ENCODE data around the gene ZFYVE28. TPM values are rescaled to one million over a fixed set of nuclear protein-coding genes. Genes with fewer than 3 reads are reported as not detected.

The ZFYVE28 gene
- total RNA-seq, 6 experiments from 2014 or later, result 2.5 to 9.6 (median 4.8) TPM

DNA sequence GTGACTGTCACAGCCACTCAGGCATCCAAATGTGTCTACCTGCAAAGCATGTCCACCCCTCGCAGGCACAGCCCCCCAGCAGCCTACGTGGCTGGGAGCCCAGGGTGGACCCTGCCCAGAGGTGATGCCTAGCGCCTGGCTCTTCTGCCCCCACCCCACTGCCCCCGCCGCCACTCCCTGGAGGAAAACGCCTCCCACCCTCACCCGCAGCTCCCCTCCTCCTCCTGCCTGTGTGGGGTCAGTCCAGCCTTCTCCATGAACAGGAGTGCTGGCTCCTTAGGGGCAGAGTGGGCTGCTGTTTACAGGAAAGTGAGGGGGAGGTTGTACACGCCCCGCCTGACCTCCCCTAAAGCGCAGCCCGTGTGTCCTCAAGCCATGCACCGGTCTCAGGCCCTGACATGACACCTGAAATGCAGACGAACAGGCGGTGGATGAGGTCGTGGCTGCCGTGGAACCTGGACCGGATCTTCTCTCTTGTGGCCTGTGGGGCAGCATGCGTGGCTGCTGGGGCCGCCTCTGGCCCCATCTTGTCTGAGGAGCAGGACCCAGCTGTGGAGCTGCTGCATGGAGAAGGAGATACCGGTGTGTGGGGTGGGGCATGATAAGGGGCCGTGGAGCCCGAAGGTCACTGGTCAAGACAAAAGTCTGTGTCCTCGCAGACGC is 144.7 kb downstream of the ZFYVE28 start:
- no peaks in the 10 kb centered on the region for H3K27me3 ChIP-seq
- H3K36me3 ChIP-seq, result no peaks in the 10 kb centered on the region
- intact Hi-C loops (cut with DNase I), result no loop called here
- H3K27ac ChIP-seq, result no peak overlapping the region
- no peaks in the 10 kb centered on the region for H3K4me1 ChIP-seq
- ATAC-seq, result no peak
- 90% methylated on average over 5 of the region's 24 CpGs for WGBS (ENCODE audit: insufficient coverage, low coverage, low lambda C conversion rate, missing lambda C conversion rate)
- DNase-seq, result peak in 2 of 3 donors; percentile 16 to 47
- TF ChIP-seq CTCF (IDR thresholded peaks at IDR 0.05), result no peak
- TF ChIP-seq POLR2A (IDR thresholded peaks at IDR 0.05), result no peak
- H3K9me3 ChIP-seq, result no peaks in the 10 kb centered on the region
- H3K4me3 ChIP-seq, result no peak overlapping the region

GRCh38 chr4:2273221-2273620 is 145.2 kb downstream of the ZFYVE28 start:
- Histone ChIP-seq H3K36me3 (no peaks in the 10 kb centered on the region), H3K27ac (no peak overlapping the region), H3K4me3 (no peak overlapping the region), H3K27me3 (no peaks in the 10 kb centered on the region), H3K9me3 (no peaks in the 10 kb centered on the region), H3K4me1 (no peaks in the 10 kb centered on the region)
- DNase-seq (peak in 1 of 3 donors; percentile 48), ATAC-seq (no peak)
- WGBS (ENCODE audit: insufficient coverage, low coverage, low lambda C conversion rate, missing lambda C conversion rate), result 65% methylated on average over 6 of the region's 15 CpGs
- intact Hi-C loops (cut with DNase I), result no loop called here
- no peak for TF ChIP-seq CTCF (IDR thresholded peaks at IDR 0.05)
- TF ChIP-seq POLR2A (IDR thresholded peaks at IDR 0.05), result no peak

- TF ChIP-seq CTCF (IDR thresholded peaks at IDR 0.05) (no peak), POLR2A (IDR thresholded peaks at IDR 0.05) (no peak)
- H3K4me3 ChIP-seq, result no peak overlapping the region
- H3K4me1 ChIP-seq, result no peaks in the 10 kb centered on the region
- DNase-seq (peak in 1 of 3 donors; percentile 13), ATAC-seq (no peak)
- WGBS (ENCODE audit: insufficient coverage, low coverage, low lambda C conversion rate, missing lambda C conversion rate), result no CpG with 5 or more reads among the region's 6 CpGs
- H3K27me3 ChIP-seq, result no peaks in the 10 kb centered on the region
- intact Hi-C loops (cut with DNase I), result no loop called here
- H3K36me3 ChIP-seq, result no peaks in the 10 kb centered on the region
- H3K9me3 ChIP-seq, result no peaks in the 10 kb centered on the region
- H3K27ac ChIP-seq, result no peak overlapping the region
Measured at GRCh38 chr4:2272828-2273120, 145.7 kb downstream of the ZFYVE28 start.

DNA sequence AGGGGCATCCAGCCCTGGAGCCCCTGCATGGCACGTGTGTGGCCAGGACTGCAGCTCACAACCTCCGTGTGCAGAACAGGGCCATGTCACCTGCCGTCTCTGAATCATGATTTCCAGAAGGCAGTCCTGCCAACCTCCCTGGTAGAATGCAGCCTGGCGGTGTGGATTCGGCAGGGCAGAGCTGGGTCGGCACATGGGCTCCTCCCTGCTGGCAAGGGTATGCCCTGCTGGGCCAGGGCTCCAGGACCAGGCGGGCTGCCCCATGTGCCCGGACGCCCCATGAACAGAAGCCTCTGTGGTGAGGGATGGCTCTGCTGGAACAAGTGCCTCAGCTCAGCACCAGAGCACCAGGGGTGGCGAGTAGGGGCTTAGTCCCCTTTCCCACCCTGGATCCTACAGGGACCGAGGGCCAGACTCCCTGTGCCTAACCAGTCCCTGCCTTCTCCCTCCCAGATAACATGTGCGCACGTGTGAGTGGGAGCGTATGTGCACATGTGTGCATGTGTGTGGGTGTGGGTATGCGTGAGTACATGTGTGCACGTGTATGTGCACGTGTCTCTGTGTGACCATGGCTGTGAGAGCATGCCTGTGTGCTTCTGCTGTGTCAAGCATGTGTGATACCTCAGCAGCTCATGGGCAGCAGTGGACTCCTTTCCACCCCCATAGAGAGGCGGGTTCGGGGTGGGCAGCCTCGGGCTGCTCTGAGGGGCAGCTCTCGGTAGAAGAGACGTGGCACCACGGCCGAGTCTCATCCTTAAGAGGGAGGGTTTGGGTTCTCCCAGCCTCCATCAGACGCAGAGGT is 146.2 kb downstream of the ZFYVE28 start:
- no peak overlapping the region for H3K27ac ChIP-seq
- H3K36me3 ChIP-seq, result no peaks in the 10 kb centered on the region
- no peaks in the 10 kb centered on the region for H3K27me3 ChIP-seq
- intact Hi-C loops (cut with DNase I), result no loop called here
- no peaks in the 10 kb centered on the region for H3K4me1 ChIP-seq
- no peak overlapping the region for H3K4me3 ChIP-seq
- H3K9me3 ChIP-seq, result no peaks in the 10 kb centered on the region
- WGBS (ENCODE audit: insufficient coverage, low coverage, low lambda C conversion rate, missing lambda C conversion rate), result 80% methylated on average over 1 of the region's 25 CpGs
- DNase-seq (peak in 2 of 3 donors; percentile 13 to 50), ATAC-seq (no peak)
- TF ChIP-seq CTCF (IDR thresholded peaks at IDR 0.05) (no peak), POLR2A (IDR thresholded peaks at IDR 0.05) (no peak)
